PC-3 (cell line): ENCODE data around the gene LTB4R.

Source experiments
- CTCF ChIP-seq: fragments of 300-600 bp; sonication (generic); conservative IDR thresholded peaks from 2 replicates; pipeline ENCODE4 v1.5.1; 2017; ENCODE audit warnings: antibody characterized with exemption, low read depth, mild to moderate bottlenecking, low read length
- EZH2 ChIP-seq: fragments of 300-600 bp; sonication (generic); IDR thresholded peaks from one replicate; pipeline ENCODE4 v1.6.1; 2017; ENCODE audit warnings: antibody characterized with exemption, mild to moderate bottlenecking, low read length; ENCODE audit not compliant: unreplicated experiment
- EZH2phosphoT487 ChIP-seq: fragments of 300-600 bp; sonication (generic); IDR thresholded peaks from 2 replicates; pipeline ENCODE4 v1.6.1; 2018; ENCODE audit warnings: mild to moderate bottlenecking, antibody characterized with exemption, low read length, borderline replicate concordance

- TF ChIP-seq CTCF (no peak), EZH2 (no peak), EZH2phosphoT487 (no peak)
Measured at GRCh38 chr14:24314377-24315193, 3.3 kb downstream of the LTB4R start.
